Osteoblast (primary cell): ENCODE data around the gene RNFT2. TPM values are rescaled to one million over a fixed set of nuclear protein-coding genes. Genes with fewer than 3 reads are reported as not detected.

Source experiments
- DNase-seq: peaks from one replicate; pipeline ENCODE4 v3.0.0; 2011; ENCODE audit warnings: low spot score, mixed read lengths; ENCODE audit not compliant: insufficient read length; ENCODE audit errors: missing footprints
- H2AFZ ChIP-seq: 2 replicates; pipeline ENCODE4 v1.6.0; 2011; ENCODE audit warnings: mild to moderate bottlenecking, low read length
- H3K27ac ChIP-seq: 2 replicates; pipeline ENCODE4 v1.5.1; 2011; ENCODE audit warnings: mild to moderate bottlenecking, low read depth, low read length, moderate library complexity
- H3K27me3 ChIP-seq: 2 replicates; pipeline ENCODE4 v1.6.0; 2012; ENCODE audit warnings: mild to moderate bottlenecking, control low read depth, inconsistent platforms, low read length, moderate library complexity; ENCODE audit not compliant: insufficient read depth
- H3K36me3 ChIP-seq: 2 replicates; pipeline ENCODE4 v1.5.1; 2011; ENCODE audit warnings: mild to moderate bottlenecking, low read length, control low read depth, moderate library complexity; ENCODE audit not compliant: insufficient read depth
- H3K4me1 ChIP-seq: 2 replicates; pipeline ENCODE4 v1.5.1; 2011; ENCODE audit warnings: mild to moderate bottlenecking, low read length, control low read depth, moderate library complexity; ENCODE audit not compliant: insufficient read depth
- H3K4me2 ChIP-seq: 2 replicates; pipeline ENCODE4 v1.6.0; 2011; ENCODE audit warnings: mild to moderate bottlenecking, low read length; ENCODE audit not compliant: insufficient read depth
- H3K4me3 ChIP-seq: fragments of 200-600 bp; sonication (generic); 3 replicates; pipeline ENCODE4 v1.5.1; 2012; ENCODE audit warnings: mild to moderate bottlenecking, low read length, inconsistent platforms; ENCODE audit not compliant: insufficient read depth
- H3K79me2 ChIP-seq: 2 replicates; pipeline ENCODE4 v1.6.0; 2012; ENCODE audit warnings: mild to moderate bottlenecking, low read length, control low read depth, inconsistent platforms; ENCODE audit not compliant: insufficient read depth
- H3K9me3 ChIP-seq: 2 replicates; pipeline ENCODE4 v1.5.1; 2011; ENCODE audit warnings: low read depth, low read length, control low read depth
- H4K20me1 ChIP-seq: 2 replicates; pipeline ENCODE4 v1.6.0; 2012; ENCODE audit warnings: mild to moderate bottlenecking, low read length, control low read depth; ENCODE audit not compliant: insufficient read depth
- CTCF ChIP-seq: IDR thresholded peaks from 2 replicates; pipeline ENCODE4 v1.5.1; 2011; ENCODE audit warnings: mild to moderate bottlenecking, low read depth, low read length, moderate library complexity; ENCODE audit errors: extremely low read depth
- total RNA-seq: library from RNA; depleted of rRNA; stranded (reverse); fragments of >200 nt; gene quantifications from 2 replicates; pipeline ENCODE4 v1.2.3, GENCODE V29; 2012

Gene RNFT2
- total RNA-seq, 1 donor: 3.3 TPM

GRCh38 chr12:116698116-116698515, 40.0 kb upstream of the RNFT2 start:
- Histone ChIP-seq H3K36me3 (no peaks in the 10 kb centered on the region), H3K27me3 (peaks cover 28% of the 10 kb centered on the region), H4K20me1 (no peaks in the 10 kb centered on the region), H3K4me1 (no peaks in the 10 kb centered on the region), H3K4me3 (no peak overlapping the region), H2AFZ (no peak overlapping the region), H3K4me2 (no peak overlapping the region), H3K9me3 (no peaks in the 10 kb centered on the region), H3K79me2 (no peaks in the 10 kb centered on the region), H3K27ac (no peak overlapping the region)
- DNase-seq: no peak
- no peak for TF ChIP-seq CTCF

GRCh38 chr12:116698554-116699075, 39.5 kb upstream of the RNFT2 start:
- H3K27ac ChIP-seq: no peak overlapping the region
- H3K27me3 ChIP-seq: peaks cover 23% of the 10 kb centered on the region
- H2AFZ ChIP-seq: no peak overlapping the region
- no peaks in the 10 kb centered on the region for H4K20me1 ChIP-seq
- no peak overlapping the region for H3K4me3 ChIP-seq
- no peak for TF ChIP-seq CTCF
- no peaks in the 10 kb centered on the region for H3K79me2 ChIP-seq
- no peaks in the 10 kb centered on the region for H3K4me1 ChIP-seq
- no peak for DNase-seq
- no peaks in the 10 kb centered on the region for H3K36me3 ChIP-seq
- H3K4me2 ChIP-seq: no peak overlapping the region
- H3K9me3 ChIP-seq: no peaks in the 10 kb centered on the region

- DNase-seq: no peak
- Histone ChIP-seq H3K4me3 (no peak overlapping the region), H3K27me3 (peaks cover 8% of the 10 kb centered on the region), H3K27ac (no peak overlapping the region), H3K9me3 (no peaks in the 10 kb centered on the region), H3K79me2 (no peaks in the 10 kb centered on the region), H4K20me1 (no peaks in the 10 kb centered on the region), H2AFZ (no peak overlapping the region), H3K36me3 (no peaks in the 10 kb centered on the region), H3K4me2 (no peak overlapping the region), H3K4me1 (no peaks in the 10 kb centered on the region)
- TF ChIP-seq CTCF: no peak
Measured at GRCh38 chr12:116700066-116700465, 38.0 kb upstream of the RNFT2 start.

- Histone ChIP-seq H3K36me3 (no peaks in the 10 kb centered on the region), H4K20me1 (no peaks in the 10 kb centered on the region), H3K27me3 (peaks cover 3% of the 10 kb centered on the region), H3K4me1 (no peaks in the 10 kb centered on the region), H3K27ac (no peak overlapping the region), H3K79me2 (no peaks in the 10 kb centered on the region), H3K4me2 (no peak overlapping the region), H2AFZ (no peak overlapping the region), H3K4me3 (no peak overlapping the region), H3K9me3 (no peaks in the 10 kb centered on the region)
- DNase-seq: no peak
- no peak for TF ChIP-seq CTCF
Measured at GRCh38 chr12:116701432-116701831, 36.7 kb upstream of the RNFT2 start.
